KMS-11 (cell line): Measurements from ENCODE around the gene SYTL1.

Source experiments
- H2AFZ ChIP-seq: fragments of 200-600 bp; sonication (generic); 2 replicates; pipeline ENCODE4 v1.6.1; 2016; ENCODE audit warnings: antibody characterized with exemption, mixed run types, low read depth
- H3K27ac ChIP-seq: fragments of 200-600 bp; sonication (generic); 2 replicates; pipeline ENCODE4 v1.6.1; 2016; ENCODE audit warnings: mild to moderate bottlenecking, mixed run types
- H3K27me3 ChIP-seq: fragments of 200-600 bp; sonication (generic); 2 replicates; pipeline ENCODE4 v1.6.1; 2017; ENCODE audit warnings: mild to moderate bottlenecking, low read depth, mixed run types, moderate library complexity; ENCODE audit not compliant: insufficient read depth
- H3K36me3 ChIP-seq: fragments of 200-600 bp; sonication (generic); 2 replicates; pipeline ENCODE4 v1.6.1; 2017; ENCODE audit warnings: mild to moderate bottlenecking, mixed run types; ENCODE audit not compliant: insufficient read depth
- H3K4me1 ChIP-seq: fragments of 200-600 bp; sonication (generic); 2 replicates; pipeline ENCODE4 v1.6.1; 2016; ENCODE audit warnings: mild to moderate bottlenecking, low read depth, mixed run types; ENCODE audit not compliant: poor library complexity, severe bottlenecking
- H3K4me2 ChIP-seq: fragments of 200-600 bp; sonication (generic); 2 replicates; pipeline ENCODE4 v1.7.0; 2016; ENCODE audit warnings: mild to moderate bottlenecking, mixed run types
- H3K4me3 ChIP-seq: fragments of 200-600 bp; sonication (generic); IDR thresholded peaks from 2 replicates; pipeline ENCODE4 v1.6.1; 2017; ENCODE audit warnings: low read depth, low read length, mixed read lengths; ENCODE audit not compliant: insufficient read depth
- H3K79me2 ChIP-seq: fragments of 200-600 bp; sonication (generic); 2 replicates; pipeline ENCODE4 v1.6.1; 2016; ENCODE audit warnings: low read depth, mixed run types; ENCODE audit not compliant: insufficient read depth
- H3K9ac ChIP-seq: fragments of 200-600 bp; sonication (generic); 2 replicates; pipeline ENCODE4 v1.6.1; 2016; ENCODE audit warnings: mild to moderate bottlenecking, mixed run types
- H4K20me1 ChIP-seq: fragments of 200-600 bp; sonication (generic); 2 replicates; pipeline ENCODE4 v1.6.1; 2016; ENCODE audit warnings: mild to moderate bottlenecking, mixed run types; ENCODE audit not compliant: insufficient read depth
- CTCF ChIP-seq: fragments of 200-600 bp; sonication (generic); conservative IDR thresholded peaks from 2 replicates; pipeline ENCODE4 v1.6.1; 2017; ENCODE audit warnings: low read depth, mild to moderate bottlenecking, antibody characterized with exemption, low read length, moderate library complexity, mixed read lengths

Gene SYTL1

GRCh38 chr1:27388337-27389005 is 46.6 kb downstream of the SYTL1 start:
- Histone ChIP-seq H3K9ac (no peak overlapping the region), H3K36me3 (no peaks in the 10 kb centered on the region), H3K4me3 (no peak overlapping the region), H3K4me2 (no peak overlapping the region), H4K20me1 (no peaks in the 10 kb centered on the region), H3K79me2 (no peaks in the 10 kb centered on the region), H3K27me3 (peaks cover 3% of the 10 kb centered on the region; the same call in 1 of the 2 replicates), H3K4me1 (no peaks in the 10 kb centered on the region), H2AFZ (no peak overlapping the region), H3K27ac (no peak overlapping the region)
- peak; percentile 93 for TF ChIP-seq CTCF

GRCh38 chr1:27391511-27392095 is 49.8 kb downstream of the SYTL1 start:
- Histone ChIP-seq H3K4me3 (no peak overlapping the region), H3K79me2 (no peaks in the 10 kb centered on the region), H3K4me2 (peak overlapping the region; percentile 10; the same call in 1 of the 2 replicates), H3K27me3 (peaks cover 3% of the 10 kb centered on the region; the same call in 1 of the 2 replicates), H3K27ac (no peak overlapping the region), H3K9ac (0 out of 2 replicates have a peak overlapping the region, but pooled peaks have one; percentile 69), H3K4me1 (peaks cover 7% of the 10 kb centered on the region), H4K20me1 (no peaks in the 10 kb centered on the region), H2AFZ (peak overlapping the region; percentile 90), H3K36me3 (no peaks in the 10 kb centered on the region)
- no peak for TF ChIP-seq CTCF

GRCh38 chr1:27392096-27392777 is 50.4 kb downstream of the SYTL1 start, which contains the start of gene GPR3:
GPR3 (plus strand) TSS chr1:27392622; CDS start chr1:27393799, 1,177 bp downstream.
- Histone ChIP-seq H4K20me1 (no peaks in the 10 kb centered on the region), H3K27ac (no peak within 1 kb of the TSS), H3K9ac (peak within 1 kb of the TSS; percentile 69), H3K4me1 (peaks cover 7% of the 10 kb centered on the region), H3K27me3 (no peaks in the 10 kb centered on the region; the same call in 1 of the 2 replicates), H2AFZ (peak within 1 kb of the TSS; percentile 90), H3K4me2 (peak within 1 kb of the TSS; percentile 96), H3K36me3 (no peaks in the 10 kb centered on the region), H3K79me2 (no peaks in the 10 kb centered on the region), H3K4me3 (peak within 1 kb of the TSS; percentile 48)
- peak; percentile 49; the same call in 1 of the 2 replicates for TF ChIP-seq CTCF

- Histone ChIP-seq H3K27ac (no peak overlapping the region), H3K27me3 (no peaks in the 10 kb centered on the region; the same call in 1 of the 2 replicates), H3K79me2 (no peaks in the 10 kb centered on the region), H3K4me2 (peak overlapping the region; percentile 96), H3K36me3 (no peaks in the 10 kb centered on the region), H4K20me1 (no peaks in the 10 kb centered on the region), H3K4me1 (peaks cover 7% of the 10 kb centered on the region), H3K4me3 (peak overlapping the region; percentile 48), H2AFZ (peak overlapping the region; percentile 90), H3K9ac (peak overlapping the region; percentile 69)
- TF ChIP-seq CTCF: peak; percentile 39; the same call in 1 of the 2 replicates
These were observed 51.2 kb downstream of the SYTL1 start for GRCh38 chr1:27392778-27393635.
